Stomach (tissue), 9 donors: ENCODE data around the gene LRCH1. TPM values are rescaled to one million over a fixed set of nuclear protein-coding genes. Genes with fewer than 3 reads are reported as not detected.

Experiments
- DNase-seq, 2 donors: peaks; one replicate each; pipeline versions ENCODE4 v3.0.0 to v3.0.0-alpha.2; 2013 to 2019
- H3K27ac ChIP-seq, 5 donors: fragments of 200-600 bp in 4 of 5; sonication (generic) in 4 of 5; one replicate each; pipeline ENCODE4 v1.5.1; 2013 to 2019; ENCODE audit warnings: mild to moderate bottlenecking in 1 of 5, moderate library complexity in 1 of 5
- H3K27me3 ChIP-seq, 3 donors: fragments of 200-600 bp; sonication (generic); one replicate each; pipeline ENCODE4 v1.5.1; 2017 to 2019; ENCODE audit warnings: mixed run types in 1 of 3
- H3K36me3 ChIP-seq, 4 donors: fragments of 200-600 bp; sonication (generic); 1 replicate in 3 of 4; 2 replicates in 1 of 4; pipeline ENCODE4 v1.5.1; 2016 to 2019
- H3K4me1 ChIP-seq, 4 donors: fragments of 200-600 bp; sonication (generic); one replicate each; pipeline ENCODE4 v1.5.1; 2016 to 2019
- H3K4me3 ChIP-seq, 4 donors: fragments of 200-600 bp; sonication (generic) in 3 of 4; one replicate each; pipeline ENCODE4 v1.5.1; 2016 to 2019; ENCODE audit warnings: mild to moderate bottlenecking in 1 of 4
- H3K9me3 ChIP-seq, 4 donors: fragments of 200-600 bp; sonication (generic); one replicate each; pipeline ENCODE4 v1.5.1; 2016 to 2019
- CTCF ChIP-seq, 7 experiments: fragments of 450-650 bp in 4 of 7; fragments of 200-600 bp in 3 of 7; sonication (generic) in 3 of 7; IDR thresholded peaks; one replicate each; pipeline ENCODE4 v1.5.1; 2016 to 2019; ENCODE audit warnings: antibody characterized with exemption in 7 of 7, control low read depth in 2 of 7, mild to moderate bottlenecking in 1 of 7
- EP300 ChIP-seq: sonication (generic); formaldehyde crosslinking; IDR thresholded peaks from one replicate; pipeline ENCODE4 v1.6.1; 2017; ENCODE audit warnings: antibody characterized with exemption
- POLR2A ChIP-seq, 4 donors: fragments of 450-650 bp; IDR thresholded peaks; one replicate each; pipeline ENCODE4 v1.6.1; 2016; ENCODE audit warnings: antibody characterized with exemption in 4 of 4, control low read depth in 2 of 4, mild to moderate bottlenecking in 1 of 4, moderate library complexity in 1 of 4
- POLR2AphosphoS5 ChIP-seq, 3 donors: sonication (generic); formaldehyde crosslinking; IDR thresholded peaks; one replicate each; pipeline ENCODE4 v1.6.1; 2016; ENCODE audit warnings: antibody characterized with exemption in 3 of 3
- WGBS, 5 donors: extraction: QIAGEN DNeasy Blood & Tissue Kit in 3 of 5; methylation state at CpG; one replicate each; pipeline versions ENCODE4 v1.1.5 to v1.1.7; 2013 to 2018; 5-methylcytosine and 5-hydroxymethylcytosine counted together
- intact Hi-C: fragments of 100-400 bp; cut with DNase I; formaldehyde crosslinking; loops from one replicate; pipeline ENCODE4 v1.15.1; 2023; ENCODE audit warnings: low total_unique reads
- polyA plus RNA-seq, 3 donors: library from polyadenylated mRNA; stranded (reverse); fragments of 200-250 nt; gene quantifications; one replicate each; pipeline ENCODE4 v1.2.3, GENCODE V29; 2013
- total RNA-seq, 5 donors: library from RNA; depleted of rRNA; stranded (reverse); fragments of >200 nt; gene quantifications; one replicate each; pipeline versions ENCODE4 v1.1.0 to v1.2.3, GENCODE V29; 2014 to 2016
- donor health status: healthy with polysubstance abuse.
- donor health status: Bipolar disorder and iron deficiency.
- donor health status: healthy.

LRCH1 gene
- total and polyA plus RNA-seq, 8 donors, result 5.4 to 70.6 (median 19.4) TPM

- 68 to 89% (median 84%) methylated on average over 5 of the region's 5 CpGs for WGBS, 5 donors
- intact Hi-C loops, result no loop called here
- Histone ChIP-seq H3K27ac (no peak overlapping the region), H3K27me3 (no peaks in the 10 kb centered on the region), H3K4me3 (no peak overlapping the region), H3K4me1 (peaks cover 5 to 84% (median 44%) of the 10 kb centered on the region in 4 donors), H3K9me3 (no peaks in the 10 kb centered on the region), H3K36me3 (no peaks in the 10 kb centered on the region)
- DNase-seq, result no peak
- TF ChIP-seq CTCF (IDR thresholded peaks at IDR 0.05) (no peak), EP300 (no peak), POLR2AphosphoS5 (IDR thresholded peaks at IDR 0.05) (no peak), POLR2A (IDR thresholded peaks at IDR 0.05) (no peak)
Measured at GRCh38 chr13:46562581-46562980, 9.6 kb downstream of the LRCH1 start.

GRCh38 chr13:46565808-46566750 is 13.1 kb downstream of the LRCH1 start:
- 49 to 65% (median 55%) methylated on average over 7 of the region's 7 CpGs for WGBS, 5 donors
- no peak for DNase-seq
- H3K9me3 ChIP-seq, result no peaks in the 10 kb centered on the region
- peaks cover 8 to 87% (median 42%) of the 10 kb centered on the region in 4 donors for H3K4me1 ChIP-seq
- H3K27me3 ChIP-seq, result no peaks in the 10 kb centered on the region
- TF ChIP-seq EP300 (no peak), POLR2AphosphoS5 (IDR thresholded peaks at IDR 0.05) (no peak), CTCF (IDR thresholded peaks at IDR 0.05) (no peak), POLR2A (IDR thresholded peaks at IDR 0.05) (no peak)
- H3K27ac ChIP-seq, result no peak overlapping the region
- no peak overlapping the region for H3K4me3 ChIP-seq
- intact Hi-C loops, result no loop called here
- no peaks in the 10 kb centered on the region for H3K36me3 ChIP-seq

GRCh38 chr13:46567671-46568070 is 14.7 kb downstream of the LRCH1 start:
- no peaks in the 10 kb centered on the region for H3K36me3 ChIP-seq
- intact Hi-C loops, result no loop called here
- 68 to 85% (median 80%) methylated on average over 2 of the region's 2 CpGs for WGBS, 5 donors
- no peaks in the 10 kb centered on the region for H3K9me3 ChIP-seq
- no peak overlapping the region for H3K27ac ChIP-seq
- H3K4me3 ChIP-seq, result no peak overlapping the region
- peaks cover 19 to 88% (median 50%) of the 10 kb centered on the region in 4 donors for H3K4me1 ChIP-seq
- TF ChIP-seq EP300 (no peak), POLR2AphosphoS5 (IDR thresholded peaks at IDR 0.05) (no peak), POLR2A (IDR thresholded peaks at IDR 0.05) (no peak)
- no peaks in the 10 kb centered on the region for H3K27me3 ChIP-seq
- DNase-seq, result no peak

GRCh38 chr13:46569456-46569855 is 16.5 kb downstream of the LRCH1 start:
- Histone ChIP-seq H3K27ac (peak overlapping the region in 1 of 5 donors; percentile 9), H3K9me3 (no peaks in the 10 kb centered on the region), H3K4me1 (peaks cover 19 to 91% (median 48%) of the 10 kb centered on the region in 4 donors), H3K27me3 (no peaks in the 10 kb centered on the region), H3K4me3 (no peak overlapping the region), H3K36me3 (no peaks in the 10 kb centered on the region)
- DNase-seq, result no peak
- intact Hi-C loops, result no loop called here
- 79 to 96% (median 90%) methylated on average over 7 of the region's 7 CpGs for WGBS, 5 donors
- TF ChIP-seq POLR2A (IDR thresholded peaks at IDR 0.05), result no peak
- TF ChIP-seq EP300, result no peak
- no peak for TF ChIP-seq POLR2AphosphoS5 (IDR thresholded peaks at IDR 0.05)
- TF ChIP-seq CTCF (IDR thresholded peaks at IDR 0.05), result no peak
